Stimulated activated CD8-positive, alpha-beta memory T cell treated with anti-CD3 and anti-CD28 coated beads, Interleukin-15, amount 100 ng/mL, for 1 hour (primary cell): ENCODE measurements around the gene DCAF8L2.
"Not testable (repeated sequence)": the region's sequence is repeated elsewhere in the genome, so short reads cannot be mapped to it uniquely, and the experiment has no call there.

Source experiments
- DNase-seq: peaks from one replicate; pipeline ENCODE4 v3.0.0-alpha.2; 2020; ENCODE audit warnings: low read depth

DCAF8L2 gene

GRCh38 chrX:27590044-27590443 is at the start of gene DCAF8L2:
Gene DCAF8L2, plus strand, starts transcription at chrX:27590344. Its CDS starts 156,552 bp downstream, at chrX:27746896.
- no peak for DNase-seq

- not testable (repeated sequence) for DNase-seq
These were observed 49.0 kb upstream of the DCAF8L2 start for GRCh38 chrX:27541161-27541560.

DNA sequence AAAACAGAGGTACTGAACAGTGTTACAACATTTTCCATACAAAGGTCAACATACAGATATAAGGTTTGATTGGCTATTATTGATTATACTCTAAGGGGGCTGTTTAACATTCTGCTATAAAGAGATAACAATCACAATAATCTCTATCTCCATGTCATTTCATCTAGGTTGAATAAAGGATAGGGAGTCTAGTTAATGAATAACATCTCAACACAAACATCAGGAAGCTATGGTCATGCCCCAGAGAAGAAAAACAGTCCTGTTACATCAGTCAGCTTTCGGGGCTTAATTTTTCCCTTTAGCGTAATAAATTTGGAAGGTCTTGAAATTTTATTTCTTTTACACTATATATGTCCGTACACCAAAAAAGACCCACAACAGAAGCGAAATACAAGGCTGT is 41.5 kb upstream of the DCAF8L2 start:
- DNase-seq, result no peak

DNA sequence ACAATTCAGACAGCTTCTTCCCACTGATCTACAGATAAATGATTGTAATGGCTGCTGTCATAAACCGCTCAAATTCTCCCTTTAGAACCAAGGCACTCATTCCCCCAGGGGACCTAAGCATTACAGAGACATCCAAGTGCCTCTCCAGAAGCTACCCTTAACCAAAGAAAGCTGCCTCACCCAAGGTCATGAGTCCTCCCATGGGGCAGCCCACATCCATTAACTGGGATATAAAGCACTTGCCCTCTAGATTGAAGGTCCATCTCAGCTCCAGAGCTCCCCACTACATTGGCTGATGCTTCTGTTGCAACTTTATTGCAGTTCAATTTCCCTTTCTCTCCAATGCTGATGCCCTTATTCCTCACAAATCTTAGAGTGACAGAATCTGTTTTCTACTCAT is 40.5 kb upstream of the DCAF8L2 start:
- no peak for DNase-seq

GRCh38 chrX:27555514-27555913 is 34.6 kb upstream of the DCAF8L2 start:
- DNase-seq, result no peak

DNA sequence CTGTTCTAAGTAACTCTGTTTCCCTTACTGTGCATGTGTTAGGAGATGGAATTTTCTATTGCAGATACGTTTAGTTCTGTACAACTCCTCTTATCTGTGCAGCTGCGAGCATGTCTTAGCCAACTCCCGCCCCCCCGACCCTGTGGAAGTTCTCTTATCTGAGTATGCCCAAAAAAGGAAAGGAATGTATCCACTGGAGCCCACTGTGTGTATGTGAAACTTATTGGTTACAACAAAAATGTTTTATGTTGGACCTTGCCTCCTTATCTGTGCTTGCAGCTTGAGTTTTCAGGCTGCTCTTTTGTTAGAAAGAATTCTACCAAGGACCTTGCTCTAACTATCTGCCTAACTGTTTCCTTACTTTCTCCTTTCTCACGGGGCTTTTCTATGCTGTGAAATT is 24.2 kb upstream of the DCAF8L2 start:
- no peak for DNase-seq

DNA sequence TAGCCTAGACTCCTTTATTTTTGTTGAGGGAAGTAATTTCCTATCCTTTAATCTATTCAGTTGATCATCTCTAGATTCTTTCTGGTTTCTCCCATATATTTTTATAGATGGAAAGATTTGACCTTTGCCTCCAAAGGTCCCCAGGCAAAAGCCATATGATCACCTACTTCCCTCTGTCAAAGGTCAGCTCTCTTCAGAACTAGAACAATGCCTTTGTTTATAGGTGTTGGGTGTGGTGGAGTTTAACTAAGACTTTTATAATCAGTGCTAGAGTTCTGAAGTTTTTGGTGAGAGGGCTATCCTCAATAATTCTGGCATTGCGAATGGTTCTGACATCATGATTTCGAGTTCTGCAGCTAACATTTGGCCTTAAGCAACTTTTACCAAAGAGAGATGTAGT is 19.0 kb upstream of the DCAF8L2 start:
- DNase-seq, result no peak

- DNase-seq, result no peak
These were observed 14.6 kb upstream of the DCAF8L2 start for GRCh38 chrX:27575565-27575964.

- no peak for DNase-seq
These were observed 6.2 kb upstream of the DCAF8L2 start for GRCh38 chrX:27583976-27584375.

DNA sequence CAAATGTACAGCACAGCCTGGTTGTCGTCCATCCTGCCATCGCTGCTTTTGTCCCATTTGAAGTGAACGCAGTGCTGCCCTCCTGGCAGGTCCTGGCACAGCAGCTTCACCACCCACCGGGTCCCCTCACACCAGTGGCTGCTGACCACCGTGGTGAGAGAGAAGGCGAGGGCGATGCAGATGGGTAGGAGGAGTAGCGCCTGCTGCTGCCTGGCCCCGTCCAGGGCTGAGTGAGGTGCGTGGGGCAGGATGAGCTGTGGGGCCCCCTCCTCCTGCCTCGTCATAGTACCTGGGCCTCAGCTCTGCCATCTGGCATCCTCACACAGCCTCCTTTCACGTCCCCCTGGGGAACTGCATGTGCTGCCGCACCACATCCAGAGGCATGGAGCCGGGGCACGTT is 1.8 kb downstream of the DCAF8L2 start:
- DNase-seq, result no peak

DNA sequence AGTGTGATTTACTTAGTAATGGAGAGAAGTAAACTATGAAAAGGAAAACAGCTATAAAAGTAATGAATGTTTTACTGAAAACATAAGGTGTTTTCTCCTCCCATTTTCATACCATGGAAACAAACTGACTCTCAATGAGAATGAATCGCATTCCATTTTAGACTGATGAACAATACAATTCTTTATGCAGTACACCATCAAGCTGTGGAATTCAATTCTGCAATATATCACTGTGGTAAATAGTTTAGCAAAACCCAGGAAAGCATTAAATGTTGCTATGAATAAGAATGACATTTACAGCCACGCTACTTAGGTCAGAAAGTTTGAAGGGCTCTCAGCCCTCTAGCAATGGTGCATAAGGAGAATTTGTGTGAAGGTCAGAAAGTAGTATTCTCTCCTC is 7.4 kb downstream of the DCAF8L2 start:
- DNase-seq, result no peak

GRCh38 chrX:27598312-27598711 is 8.2 kb downstream of the DCAF8L2 start:
- no peak for DNase-seq

DNA sequence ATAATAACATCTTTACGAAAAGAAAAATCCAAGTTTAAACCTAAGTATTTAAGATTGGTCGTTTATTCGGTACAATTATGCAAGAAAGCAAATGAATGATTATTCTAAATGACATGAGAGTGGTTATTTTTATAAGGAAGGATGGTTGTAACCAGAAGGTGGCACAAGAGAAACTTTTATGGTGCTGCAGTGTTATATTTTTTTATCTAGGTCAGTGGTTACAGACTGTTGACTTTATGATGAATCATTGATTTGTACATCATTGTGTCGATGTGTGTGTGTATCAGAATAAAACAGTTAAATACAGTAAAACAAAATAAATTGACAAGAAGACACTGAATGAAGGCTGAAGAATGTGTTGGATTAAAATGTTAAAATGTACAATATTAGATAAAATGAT is 9.8 kb downstream of the DCAF8L2 start:
- no peak for DNase-seq

DNA sequence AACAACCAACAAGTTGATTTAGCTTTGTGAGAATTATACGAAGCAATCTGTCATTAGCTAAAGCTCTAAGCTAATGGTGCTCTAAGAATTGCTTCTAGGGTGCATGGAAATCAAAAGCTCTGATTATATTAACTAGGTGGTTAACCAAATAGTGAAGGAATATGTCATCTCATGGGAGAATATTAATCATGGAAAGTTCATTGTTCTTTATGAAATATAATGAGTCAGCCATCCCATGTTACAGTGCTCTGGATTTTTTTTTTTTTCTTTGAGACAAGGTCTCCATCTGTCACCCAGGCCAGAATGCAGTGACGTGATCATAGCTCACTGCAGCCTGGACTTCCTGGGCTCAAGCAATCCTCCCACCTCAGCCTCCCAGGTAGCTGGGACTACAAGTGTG is 10.5 kb downstream of the DCAF8L2 start:
- DNase-seq, result no peak

DNA sequence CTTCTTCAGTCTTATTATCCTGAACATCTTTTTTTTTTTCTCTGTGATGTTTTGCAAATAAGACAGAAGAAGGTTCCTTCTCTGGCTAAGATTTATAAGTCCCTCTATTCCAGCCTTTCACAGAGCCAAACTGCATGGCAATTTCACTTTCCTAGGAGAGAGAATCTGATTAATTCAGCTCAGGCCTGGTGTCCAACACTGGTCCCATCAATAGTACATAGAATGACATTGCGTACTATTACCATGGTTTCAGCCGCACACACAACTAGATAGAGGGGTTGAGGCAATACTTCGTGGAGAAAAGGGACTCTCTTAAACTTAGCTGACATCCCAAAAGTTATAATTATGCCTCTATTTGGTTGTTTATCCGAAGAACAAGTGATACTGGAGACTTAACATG is 18.5 kb downstream of the DCAF8L2 start:
- DNase-seq, result no peak

GRCh38 chrX:27619459-27619858 is 29.3 kb downstream of the DCAF8L2 start:
- no peak for DNase-seq

- DNase-seq, result no peak
These were observed 29.8 kb downstream of the DCAF8L2 start for GRCh38 chrX:27619975-27620374.

DNA sequence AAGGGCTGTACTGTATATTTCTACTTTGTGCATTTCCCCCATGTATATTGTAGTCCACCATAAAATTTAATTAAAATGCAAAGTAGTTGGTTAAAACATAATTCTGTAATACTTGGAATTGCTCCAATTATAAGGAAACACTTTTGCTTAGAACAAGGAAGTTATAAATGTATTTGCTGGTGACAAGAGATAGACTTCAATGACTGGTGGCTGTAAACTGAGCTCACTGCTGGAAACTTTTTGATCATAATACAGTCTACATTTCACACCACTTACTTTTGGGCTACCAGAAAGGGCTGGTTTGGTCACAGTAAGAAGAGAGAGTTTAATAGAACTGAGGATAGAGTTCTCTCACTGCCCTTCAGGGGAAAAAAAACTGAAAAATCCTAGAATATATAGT is 32.7 kb downstream of the DCAF8L2 start:
- no peak for DNase-seq

DNA sequence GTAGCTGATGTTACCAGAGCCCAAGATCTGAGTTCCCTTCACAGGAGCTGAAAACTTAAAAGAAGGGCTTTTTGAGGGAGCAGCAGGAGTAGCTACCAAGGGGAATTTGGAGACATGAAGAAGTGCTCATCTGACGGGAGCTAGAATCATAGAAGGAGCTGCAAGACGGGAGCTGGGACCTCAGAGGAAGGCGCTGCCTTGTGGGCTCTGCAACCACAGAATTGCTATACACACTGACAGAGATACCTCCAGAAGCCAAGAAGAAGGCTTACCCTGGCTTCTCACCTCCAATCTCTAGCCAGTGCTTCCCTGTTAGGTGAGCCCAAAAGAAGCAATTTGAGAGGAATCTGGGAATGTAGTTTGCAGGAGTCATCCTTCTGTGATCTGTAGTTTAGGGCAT is 35.9 kb downstream of the DCAF8L2 start:
- no peak for DNase-seq

- DNase-seq, result no peak
These were observed 43.2 kb downstream of the DCAF8L2 start for GRCh38 chrX:27633328-27633727.

GRCh38 chrX:27656581-27656980 is 66.4 kb downstream of the DCAF8L2 start:
- DNase-seq, result no peak

GRCh38 chrX:27660878-27661277 is 70.7 kb downstream of the DCAF8L2 start:
- DNase-seq, result no peak

GRCh38 chrX:27671234-27671633 is 81.1 kb downstream of the DCAF8L2 start:
- DNase-seq, result no peak

GRCh38 chrX:27674491-27674890 is 84.3 kb downstream of the DCAF8L2 start:
- no peak for DNase-seq

DNA sequence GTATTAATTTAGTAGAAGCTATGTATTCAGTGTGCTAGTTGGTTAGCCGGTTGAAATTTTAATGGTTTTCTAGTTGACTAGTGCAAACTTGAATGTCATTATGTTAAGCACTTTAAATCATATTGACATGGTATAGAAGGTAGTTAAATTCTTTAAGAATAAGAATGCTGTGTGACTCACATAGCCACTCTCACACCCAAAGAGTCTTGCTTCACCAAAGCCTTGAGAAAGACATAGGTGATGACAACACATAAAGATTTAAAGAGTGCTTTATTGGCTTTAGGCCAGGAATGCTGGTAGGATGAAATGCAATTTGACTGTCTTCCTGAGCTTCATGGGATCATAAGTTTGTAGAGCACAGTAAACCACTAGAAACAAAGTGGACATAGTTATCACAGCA is 85.3 kb downstream of the DCAF8L2 start:
- no peak for DNase-seq
